ENCODE measurements around the gene CCS. TPM values are rescaled to one million over a fixed set of nuclear protein-coding genes. Genes with fewer than 3 reads are reported as not detected.

Gene CCS
- total and polyA plus RNA-seq, 9 of the 15 experiments (the other 6 are each of a cell fraction or from before 2014, with no cell fraction given): 1.1 to 46.6 (median 26.8) TPM

DNA sequence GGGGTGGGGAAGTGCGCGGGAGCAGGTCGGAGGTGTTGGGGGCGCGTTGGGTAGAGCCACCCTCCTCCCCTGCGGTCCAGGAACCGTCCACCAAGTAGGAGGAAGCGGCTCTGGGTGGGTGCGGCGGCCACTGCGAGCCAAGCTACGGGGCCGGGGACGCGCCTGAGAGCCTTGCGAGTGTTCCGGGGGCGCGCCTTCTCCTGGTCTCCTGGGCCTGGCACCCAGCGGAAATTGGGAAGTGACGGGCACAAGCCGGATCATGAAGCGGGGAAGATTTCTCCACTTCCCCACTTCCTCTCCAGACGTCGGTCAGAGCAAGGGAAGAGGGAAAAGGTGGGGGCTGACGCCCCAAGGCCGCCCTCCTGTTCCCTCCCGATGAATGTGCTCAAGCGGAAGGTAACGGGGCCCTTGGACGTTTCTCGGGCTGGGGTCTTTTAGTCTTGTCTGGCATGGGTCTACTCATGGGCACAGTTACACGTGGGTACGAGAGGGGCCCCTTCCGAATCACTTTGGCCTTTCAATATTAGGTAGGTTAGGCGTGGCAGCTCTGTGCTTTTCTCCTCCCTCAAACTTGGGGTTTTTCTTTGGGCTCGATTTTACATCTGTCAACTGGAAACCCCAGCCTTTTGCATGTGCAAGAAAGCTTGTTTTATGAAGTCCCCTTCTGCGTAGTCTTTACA is 24.3 kb downstream of the CCS start (continued):
- TF ChIP-seq, protein P1, sequence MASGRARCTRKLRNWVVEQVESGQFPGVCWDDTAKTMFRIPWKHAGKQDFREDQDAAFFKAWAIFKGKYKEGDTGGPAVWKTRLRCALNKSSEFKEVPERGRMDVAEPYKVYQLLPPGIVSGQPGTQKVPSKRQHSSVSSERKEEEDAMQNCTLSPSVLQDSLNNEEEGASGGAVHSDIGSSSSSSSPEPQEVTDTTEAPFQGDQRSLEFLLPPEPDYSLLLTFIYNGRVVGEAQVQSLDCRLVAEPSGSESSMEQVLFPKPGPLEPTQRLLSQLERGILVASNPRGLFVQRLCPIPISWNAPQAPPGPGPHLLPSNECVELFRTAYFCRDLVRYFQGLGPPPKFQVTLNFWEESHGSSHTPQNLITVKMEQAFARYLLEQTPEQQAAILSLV (tag; IDR thresholded peaks at IDR 0.05): no peak
- TF ChIP-seq NELFE (IDR thresholded peaks at IDR 0.05; ENCODE audit: insufficient read depth, insufficient read length) (no peak), SMAD3 (CRISPR knock-in tag; conservative IDR thresholded peaks at IDR 0.05) (no peak), GTF2F1 (IDR thresholded peaks at IDR 0.05; ENCODE audit: low read depth, low read length) (no peak), CHD1 (IDR thresholded peaks at IDR 0.05; ENCODE audit: low read length) (peak; percentile 69), NRF1 (conservative IDR thresholded peaks at IDR 0.05 in 1 of 2, IDR thresholded peaks at IDR 0.05 in 1 of 2) (no peak), ARHGAP35 (IDR thresholded peaks at IDR 0.05; ENCODE audit: partially characterized antibody) (peak; percentile 27), MYNN (IDR thresholded peaks at IDR 0.05) (no peak), MYNN (CRISPR knock-in tag; IDR thresholded peaks at IDR 0.05) (no peak), BRCA1 (IDR thresholded peaks at IDR 0.05) (no peak), BRCA1 (CRISPR knock-in tag; IDR thresholded peaks at IDR 0.05) (no peak), FIP1L1 (IDR thresholded peaks at IDR 0.05; ENCODE audit: low read depth, low read length, poor library complexity, severe bottlenecking) (no peak), ZNF584 (CRISPR knock-in tag; IDR thresholded peaks at IDR 0.05; ENCODE audit: low read depth) (no peak; the same call in 1 of the 2 replicates), SAP30 (IDR thresholded peaks at IDR 0.05; ENCODE audit: borderline replicate concordance, insufficient read depth, low read depth, low read length, poor library complexity, severe bottlenecking) (peak; percentile 89), BCOR (IDR thresholded peaks at IDR 0.05) (no peak)
- TF ChIP-seq, protein P2, sequence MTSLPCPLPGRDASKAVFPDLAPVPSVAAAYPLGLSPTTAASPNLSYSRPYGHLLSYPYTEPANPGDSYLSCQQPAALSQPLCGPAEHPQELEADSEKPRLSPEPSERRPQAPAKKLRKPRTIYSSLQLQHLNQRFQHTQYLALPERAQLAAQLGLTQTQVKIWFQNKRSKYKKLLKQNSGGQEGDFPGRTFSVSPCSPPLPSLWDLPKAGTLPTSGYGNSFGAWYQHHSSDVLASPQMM (CRISPR knock-in tag; IDR thresholded peaks at IDR 0.05): no peak
- TF ChIP-seq, protein P3, sequence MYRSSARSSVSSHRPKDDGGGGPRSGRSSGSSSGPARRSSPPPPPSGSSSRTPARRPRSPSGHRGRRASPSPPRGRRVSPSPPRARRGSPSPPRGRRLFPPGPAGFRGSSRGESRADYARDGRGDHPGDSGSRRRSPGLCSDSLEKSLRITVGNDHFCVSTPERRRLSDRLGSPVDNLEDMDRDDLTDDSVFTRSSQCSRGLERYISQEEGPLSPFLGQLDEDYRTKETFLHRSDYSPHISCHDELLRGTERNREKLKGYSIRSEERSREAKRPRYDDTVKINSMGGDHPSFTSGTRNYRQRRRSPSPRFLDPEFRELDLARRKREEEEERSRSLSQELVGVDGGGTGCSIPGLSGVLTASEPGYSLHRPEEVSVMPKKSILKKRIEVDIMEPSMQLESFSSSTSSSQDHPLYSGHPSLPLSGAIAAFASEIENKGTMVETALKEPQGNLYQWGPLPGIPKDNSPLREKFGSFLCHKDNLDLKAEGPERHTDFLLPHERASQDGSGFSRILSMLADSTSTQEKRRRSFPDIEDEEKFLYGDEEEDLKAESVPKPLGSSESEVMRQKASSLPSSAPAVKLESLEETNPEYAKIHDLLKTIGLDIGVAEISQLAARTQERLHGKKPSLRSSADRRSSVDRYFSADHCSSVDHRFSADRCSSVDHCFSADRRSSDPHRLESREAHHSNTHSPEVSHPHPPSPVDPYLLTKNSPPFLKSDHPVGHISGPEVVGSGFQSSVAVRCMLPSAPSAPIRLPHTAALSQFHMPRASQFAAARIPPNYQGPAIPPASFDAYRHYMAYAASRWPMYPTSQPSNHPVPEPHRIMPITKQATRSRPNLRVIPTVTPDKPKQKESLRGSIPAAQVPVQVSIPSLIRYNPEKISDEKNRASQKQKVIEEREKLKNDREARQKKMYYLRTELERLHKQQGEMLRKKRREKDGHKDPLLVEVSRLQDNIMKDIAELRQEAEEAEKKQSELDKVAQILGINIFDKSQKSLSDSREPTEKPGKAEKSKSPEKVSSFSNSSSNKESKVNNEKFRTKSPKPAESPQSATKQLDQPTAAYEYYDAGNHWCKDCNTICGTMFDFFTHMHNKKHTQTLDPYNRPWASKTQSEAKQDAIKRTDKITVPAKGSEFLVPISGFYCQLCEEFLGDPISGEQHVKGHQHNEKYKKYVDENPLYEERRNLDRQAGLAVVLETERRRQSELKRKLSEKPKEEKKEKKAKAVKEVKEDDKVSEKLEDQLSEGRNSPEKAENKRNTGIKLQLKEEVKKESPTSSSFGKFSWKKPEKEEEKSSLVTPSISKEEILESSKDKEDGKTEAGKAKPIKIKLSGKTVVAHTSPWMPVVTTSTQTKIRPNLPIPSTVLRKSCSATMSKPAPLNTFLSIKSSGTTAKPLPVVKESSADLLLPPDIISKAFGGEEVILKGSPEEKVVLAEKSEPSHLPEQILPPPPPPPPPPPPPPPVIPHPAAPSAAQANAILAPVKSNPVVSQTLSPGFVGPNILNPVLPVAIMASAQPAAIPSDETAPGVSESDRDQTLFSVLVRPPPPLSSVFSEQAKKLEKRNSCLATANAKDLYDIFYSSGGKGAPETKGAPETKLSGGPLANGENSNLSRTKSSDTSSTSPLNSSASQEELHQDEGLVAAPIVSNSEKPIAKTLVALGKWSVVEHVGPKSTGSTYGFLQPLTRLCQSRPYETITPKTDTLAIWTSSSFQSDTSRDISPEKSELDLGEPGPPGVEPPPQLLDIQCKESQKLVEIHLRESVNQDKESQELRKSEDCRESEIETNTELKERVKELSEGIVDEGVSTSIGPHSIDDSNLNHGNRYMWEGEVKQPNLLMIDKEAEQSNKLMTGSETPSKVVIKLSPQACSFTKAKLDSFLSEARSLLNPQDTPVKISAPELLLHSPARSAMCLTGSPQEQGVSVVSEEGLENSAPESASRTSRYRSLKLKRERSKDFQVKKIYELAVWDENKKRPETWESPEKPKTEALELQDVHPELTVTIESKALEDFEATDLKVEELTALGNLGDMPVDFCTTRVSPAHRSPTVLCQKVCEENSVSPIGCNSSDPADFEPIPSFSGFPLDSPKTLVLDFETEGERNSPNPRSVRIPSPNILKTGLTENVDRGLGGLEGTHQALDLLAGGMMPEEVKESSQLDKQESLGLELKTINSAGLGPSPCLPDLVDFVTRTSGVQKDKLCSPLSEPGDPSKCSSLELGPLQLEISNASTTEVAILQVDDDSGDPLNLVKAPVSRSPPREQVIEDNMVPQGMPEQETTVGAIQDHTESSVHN (IDR thresholded peaks at IDR 0.05; ENCODE audit: borderline replicate concordance in 1 of 2, low read depth in 1 of 2): no peak
